SK-N-SH treated with all-trans-retinoic acid at 6 μM for 48 hours (cell line): Measurements from ENCODE around the gene HES6.

ENCODE experiments used
- GLIS3 ChIP-seq: fragments of 250-450 bp; sonication (Bioruptor Pico); IDR thresholded peaks from 2 replicates; pipeline ENCODE4 v1.5.0; 2020; ENCODE audit warnings: mild to moderate bottlenecking, moderate library complexity
- OSR1 ChIP-seq: fragments of 250-450 bp; sonication (Bioruptor Pico); IDR thresholded peaks from 2 replicates; pipeline ENCODE4 v1.8.0; 2022; ENCODE audit warnings: moderate library complexity, mild to moderate bottlenecking, inconsistent platforms
- PPARA ChIP-seq: fragments of 250-450 bp; sonication (Bioruptor Pico); IDR thresholded peaks from 2 replicates; pipeline ENCODE4 v1.5.0; 2020; ENCODE audit warnings: mild to moderate bottlenecking, borderline replicate concordance
- SNAI2 ChIP-seq: fragments of 250-450 bp; sonication (Bioruptor Pico); IDR thresholded peaks from 2 replicates; pipeline ENCODE4 v1.5.0; 2020; ENCODE audit warnings: mild to moderate bottlenecking, moderate library complexity
- ZC3H10 ChIP-seq: fragments of 250-450 bp; sonication (Bioruptor Pico); IDR thresholded peaks from 2 replicates; pipeline ENCODE4 v1.5.1; 2021; ENCODE audit warnings: mild to moderate bottlenecking, moderate library complexity
- ZFP3 ChIP-seq: fragments of 250-450 bp; sonication (Bioruptor Pico); IDR thresholded peaks from 2 replicates; pipeline ENCODE4 v1.5.0; 2020; ENCODE audit warnings: mild to moderate bottlenecking, moderate library complexity
- ZFP30 ChIP-seq: fragments of 450-650 bp; formaldehyde crosslinking; IDR thresholded peaks from 2 replicates; pipeline ENCODE4 v1.5.0; 2022; ENCODE audit warnings: mild to moderate bottlenecking, moderate library complexity
- ZNF565 ChIP-seq: fragments of 450-650 bp; formaldehyde crosslinking; conservative IDR thresholded peaks from 2 replicates; pipeline ENCODE4 v1.5.0; 2020; ENCODE audit warnings: low read depth, mild to moderate bottlenecking, moderate library complexity
- ZNF70 ChIP-seq: fragments of 450-650 bp; formaldehyde crosslinking; IDR thresholded peaks from 2 replicates; pipeline ENCODE4 v1.5.0; 2020; ENCODE audit warnings: mild to moderate bottlenecking, moderate library complexity
- TF ChIP-seq, protein P1 (sequence below): fragments of 250-450 bp; sonication (Bioruptor Pico); IDR thresholded peaks from 2 replicates; pipeline ENCODE4 v1.5.1; 2020; ENCODE audit warnings: low read depth, mild to moderate bottlenecking, moderate library complexity
- TF ChIP-seq, protein P2 (sequence below): fragments of 250-450 bp; sonication (Bioruptor Pico); IDR thresholded peaks from 2 replicates; pipeline ENCODE4 v1.8.0; 2020; ENCODE audit warnings: mild to moderate bottlenecking, moderate library complexity, borderline replicate concordance

GRCh38 chr2:238270606-238271005 is 30.8 kb upstream of the HES6 start:
- TF ChIP-seq ZFP3 (CRISPR knock-in tag) (no peak), ZC3H10 (CRISPR knock-in tag) (no peak), SNAI2 (CRISPR knock-in tag) (no peak), OSR1 (CRISPR knock-in tag) (no peak), ZNF70 (CRISPR knock-in tag) (no peak), ZFP30 (CRISPR knock-in tag) (no peak), PPARA (CRISPR knock-in tag) (no peak), ZNF565 (CRISPR knock-in tag) (no peak), GLIS3 (CRISPR knock-in tag) (no peak)
- TF ChIP-seq, protein P1, sequence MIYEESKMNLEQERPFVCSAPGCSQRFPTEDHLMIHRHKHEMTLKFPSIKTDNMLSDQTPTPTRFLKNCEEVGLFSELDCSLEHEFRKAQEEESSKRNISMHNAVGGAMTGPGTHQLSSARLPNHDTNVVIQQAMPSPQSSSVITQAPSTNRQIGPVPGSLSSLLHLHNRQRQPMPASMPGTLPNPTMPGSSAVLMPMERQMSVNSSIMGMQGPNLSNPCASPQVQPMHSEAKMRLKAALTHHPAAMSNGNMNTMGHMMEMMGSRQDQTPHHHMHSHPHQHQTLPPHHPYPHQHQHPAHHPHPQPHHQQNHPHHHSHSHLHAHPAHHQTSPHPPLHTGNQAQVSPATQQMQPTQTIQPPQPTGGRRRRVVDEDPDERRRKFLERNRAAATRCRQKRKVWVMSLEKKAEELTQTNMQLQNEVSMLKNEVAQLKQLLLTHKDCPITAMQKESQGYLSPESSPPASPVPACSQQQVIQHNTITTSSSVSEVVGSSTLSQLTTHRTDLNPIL (CRISPR knock-in tag), result no peak
- TF ChIP-seq, protein P2, sequence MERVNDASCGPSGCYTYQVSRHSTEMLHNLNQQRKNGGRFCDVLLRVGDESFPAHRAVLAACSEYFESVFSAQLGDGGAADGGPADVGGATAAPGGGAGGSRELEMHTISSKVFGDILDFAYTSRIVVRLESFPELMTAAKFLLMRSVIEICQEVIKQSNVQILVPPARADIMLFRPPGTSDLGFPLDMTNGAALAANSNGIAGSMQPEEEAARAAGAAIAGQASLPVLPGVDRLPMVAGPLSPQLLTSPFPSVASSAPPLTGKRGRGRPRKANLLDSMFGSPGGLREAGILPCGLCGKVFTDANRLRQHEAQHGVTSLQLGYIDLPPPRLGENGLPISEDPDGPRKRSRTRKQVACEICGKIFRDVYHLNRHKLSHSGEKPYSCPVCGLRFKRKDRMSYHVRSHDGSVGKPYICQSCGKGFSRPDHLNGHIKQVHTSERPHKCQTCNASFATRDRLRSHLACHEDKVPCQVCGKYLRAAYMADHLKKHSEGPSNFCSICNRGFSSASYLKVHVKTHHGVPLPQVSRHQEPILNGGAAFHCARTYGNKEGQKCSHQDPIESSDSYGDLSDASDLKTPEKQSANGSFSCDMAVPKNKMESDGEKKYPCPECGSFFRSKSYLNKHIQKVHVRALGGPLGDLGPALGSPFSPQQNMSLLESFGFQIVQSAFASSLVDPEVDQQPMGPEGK, result no peak
